Prostate gland (tissue), 2 donors: ENCODE measurements around the gene TXNRD3.

ENCODE experiments used
- POLR2AphosphoS5 ChIP-seq: sonication (generic); formaldehyde crosslinking; IDR thresholded peaks from one replicate; pipeline ENCODE4 v1.6.1; 2017; ENCODE audit warnings: antibody characterized with exemption
- TF ChIP-seq, protein P1 (sequence below), 4 experiments: fragments of 200-600 bp in 2 of 4; fragments of 450-650 bp in 2 of 4; sonication (generic) in 2 of 4; IDR thresholded peaks; 1 replicate in 3 of 4; 2 replicates in 1 of 4; pipeline ENCODE4 v1.5.1; 2016 to 2019; ENCODE audit warnings: antibody characterized with exemption in 4 of 4, mild to moderate bottlenecking in 2 of 4, moderate library complexity in 2 of 4

- TF ChIP-seq, protein P1, sequence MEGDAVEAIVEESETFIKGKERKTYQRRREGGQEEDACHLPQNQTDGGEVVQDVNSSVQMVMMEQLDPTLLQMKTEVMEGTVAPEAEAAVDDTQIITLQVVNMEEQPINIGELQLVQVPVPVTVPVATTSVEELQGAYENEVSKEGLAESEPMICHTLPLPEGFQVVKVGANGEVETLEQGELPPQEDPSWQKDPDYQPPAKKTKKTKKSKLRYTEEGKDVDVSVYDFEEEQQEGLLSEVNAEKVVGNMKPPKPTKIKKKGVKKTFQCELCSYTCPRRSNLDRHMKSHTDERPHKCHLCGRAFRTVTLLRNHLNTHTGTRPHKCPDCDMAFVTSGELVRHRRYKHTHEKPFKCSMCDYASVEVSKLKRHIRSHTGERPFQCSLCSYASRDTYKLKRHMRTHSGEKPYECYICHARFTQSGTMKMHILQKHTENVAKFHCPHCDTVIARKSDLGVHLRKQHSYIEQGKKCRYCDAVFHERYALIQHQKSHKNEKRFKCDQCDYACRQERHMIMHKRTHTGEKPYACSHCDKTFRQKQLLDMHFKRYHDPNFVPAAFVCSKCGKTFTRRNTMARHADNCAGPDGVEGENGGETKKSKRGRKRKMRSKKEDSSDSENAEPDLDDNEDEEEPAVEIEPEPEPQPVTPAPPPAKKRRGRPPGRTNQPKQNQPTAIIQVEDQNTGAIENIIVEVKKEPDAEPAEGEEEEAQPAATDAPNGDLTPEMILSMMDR (IDR thresholded peaks at IDR 0.05) = no peak
- no peak for TF ChIP-seq POLR2AphosphoS5
Measured at GRCh38 chr3:126680667-126681055, 25.7 kb upstream of the TXNRD3 start.
